Right atrium auricular region (tissue), 2 donors: ENCODE results near the gene PTPRD. TPM values are rescaled to one million over a fixed set of nuclear protein-coding genes. Genes with fewer than 3 reads are reported as not detected.

ENCODE experiments used
- DNase-seq: peaks from one replicate; pipeline ENCODE4 v3.0.0-alpha.2; 2019; ENCODE audit warnings: low spot score
- H3K27ac ChIP-seq, 2 donors: fragments of 200-600 bp; sonication (generic); 1 replicate in 1 of 2; 2 replicates in 1 of 2; pipeline ENCODE4 v1.5.1; 2016 to 2019
- H3K27me3 ChIP-seq, 2 donors: fragments of 200-600 bp; sonication (generic); one replicate each; pipeline versions ENCODE4 v1.5.1 to v1.6.0; 2017 to 2019
- H3K36me3 ChIP-seq: fragments of 200-600 bp; sonication (generic); one replicate; pipeline ENCODE4 v1.5.1; 2016
- H3K4me1 ChIP-seq, 2 donors: fragments of 200-600 bp; sonication (generic); one replicate each; pipeline versions ENCODE4 v1.5.1 to v1.6.0; 2017 to 2019
- H3K4me3 ChIP-seq, 2 donors: fragments of 200-600 bp; sonication (generic); 1 replicate in 1 of 2; 2 replicates in 1 of 2; pipeline ENCODE4 v1.5.1; 2017 to 2019; ENCODE audit warnings: mild to moderate bottlenecking in 1 of 2, moderate library complexity in 1 of 2
- H3K9me3 ChIP-seq, 2 donors: fragments of 200-600 bp; sonication (generic); one replicate each; pipeline ENCODE4 v1.5.1; 2019
- total RNA-seq, 2 donors: library from RNA; depleted of rRNA; stranded (reverse); fragments of >200 nt; gene quantifications; one replicate each; pipeline ENCODE4 v1.1.0, GENCODE V29; 2016
- TF ChIP-seq, protein P1 (sequence below), 2 donors: fragments of 200-600 bp; sonication (generic); IDR thresholded peaks; one replicate each; pipeline ENCODE4 v1.5.1; 2019; ENCODE audit warnings: antibody characterized with exemption in 2 of 2

Gene PTPRD
- total RNA-seq, 2 donors from 2014 or later: 5.5 to 6.6 TPM

DNA sequence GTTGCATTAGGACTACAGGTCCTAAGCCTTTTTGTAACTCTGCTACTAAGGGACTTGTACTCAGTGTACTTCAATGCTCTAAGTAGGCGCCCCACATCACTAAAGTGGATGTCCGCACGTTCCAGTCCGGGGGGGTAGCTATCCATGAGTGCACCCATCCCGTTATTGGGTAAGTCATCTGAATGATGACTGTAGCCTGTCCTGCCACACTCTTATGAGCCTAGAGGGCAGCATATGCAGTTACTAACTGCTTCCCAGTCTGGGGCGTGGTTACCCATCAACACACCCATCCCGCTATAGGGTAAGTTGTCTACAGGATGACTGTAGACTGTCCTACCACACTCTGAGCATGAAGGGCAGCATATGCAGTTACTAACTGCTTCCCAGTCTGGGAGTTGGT, 1053.9 kb downstream of the PTPRD start:
- Histone ChIP-seq H3K36me3 (no peaks in the 10 kb centered on the region), H3K27ac (no peak overlapping the region), H3K4me3 (no peak overlapping the region), H3K9me3 (no peaks in the 10 kb centered on the region), H3K4me1 (no peaks in the 10 kb centered on the region), H3K27me3 (no peaks in the 10 kb centered on the region)
- no peak for DNase-seq
- TF ChIP-seq, protein P1, sequence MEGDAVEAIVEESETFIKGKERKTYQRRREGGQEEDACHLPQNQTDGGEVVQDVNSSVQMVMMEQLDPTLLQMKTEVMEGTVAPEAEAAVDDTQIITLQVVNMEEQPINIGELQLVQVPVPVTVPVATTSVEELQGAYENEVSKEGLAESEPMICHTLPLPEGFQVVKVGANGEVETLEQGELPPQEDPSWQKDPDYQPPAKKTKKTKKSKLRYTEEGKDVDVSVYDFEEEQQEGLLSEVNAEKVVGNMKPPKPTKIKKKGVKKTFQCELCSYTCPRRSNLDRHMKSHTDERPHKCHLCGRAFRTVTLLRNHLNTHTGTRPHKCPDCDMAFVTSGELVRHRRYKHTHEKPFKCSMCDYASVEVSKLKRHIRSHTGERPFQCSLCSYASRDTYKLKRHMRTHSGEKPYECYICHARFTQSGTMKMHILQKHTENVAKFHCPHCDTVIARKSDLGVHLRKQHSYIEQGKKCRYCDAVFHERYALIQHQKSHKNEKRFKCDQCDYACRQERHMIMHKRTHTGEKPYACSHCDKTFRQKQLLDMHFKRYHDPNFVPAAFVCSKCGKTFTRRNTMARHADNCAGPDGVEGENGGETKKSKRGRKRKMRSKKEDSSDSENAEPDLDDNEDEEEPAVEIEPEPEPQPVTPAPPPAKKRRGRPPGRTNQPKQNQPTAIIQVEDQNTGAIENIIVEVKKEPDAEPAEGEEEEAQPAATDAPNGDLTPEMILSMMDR (IDR thresholded peaks at IDR 0.05): no peak

DNA sequence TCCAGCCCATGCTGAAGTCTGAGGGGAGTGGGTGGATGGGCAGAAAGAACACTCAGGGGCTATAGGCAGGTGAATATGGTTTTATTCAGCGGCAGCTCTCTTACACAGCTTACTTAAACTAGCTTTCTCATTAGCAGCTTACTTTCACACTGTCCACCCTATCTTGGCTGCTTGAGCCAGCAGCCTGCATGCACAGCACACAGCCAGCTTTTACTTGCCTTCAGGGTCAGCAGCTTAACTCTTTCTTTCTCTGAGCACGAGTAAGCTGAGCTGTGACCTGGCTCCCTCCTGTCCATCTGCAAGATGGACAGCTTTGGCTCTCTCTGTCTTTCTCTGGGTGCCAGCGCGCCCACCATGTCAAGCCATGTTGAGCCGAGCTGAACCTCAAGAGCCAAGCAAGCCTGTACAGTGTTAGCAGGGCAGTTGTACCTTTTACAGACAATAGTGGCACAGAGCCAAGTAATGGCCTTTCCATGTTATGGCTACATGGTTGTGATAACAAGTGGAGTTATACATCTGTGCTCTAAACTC, 1054.9 kb downstream of the PTPRD start:
- H3K4me3 ChIP-seq: no peak overlapping the region
- H3K4me1 ChIP-seq: no peaks in the 10 kb centered on the region
- H3K27ac ChIP-seq: no peak overlapping the region
- H3K27me3 ChIP-seq: no peaks in the 10 kb centered on the region
- no peaks in the 10 kb centered on the region for H3K9me3 ChIP-seq
- TF ChIP-seq, protein P1 (IDR thresholded peaks at IDR 0.05): no peak
- no peaks in the 10 kb centered on the region for H3K36me3 ChIP-seq
- DNase-seq: no peak

DNA sequence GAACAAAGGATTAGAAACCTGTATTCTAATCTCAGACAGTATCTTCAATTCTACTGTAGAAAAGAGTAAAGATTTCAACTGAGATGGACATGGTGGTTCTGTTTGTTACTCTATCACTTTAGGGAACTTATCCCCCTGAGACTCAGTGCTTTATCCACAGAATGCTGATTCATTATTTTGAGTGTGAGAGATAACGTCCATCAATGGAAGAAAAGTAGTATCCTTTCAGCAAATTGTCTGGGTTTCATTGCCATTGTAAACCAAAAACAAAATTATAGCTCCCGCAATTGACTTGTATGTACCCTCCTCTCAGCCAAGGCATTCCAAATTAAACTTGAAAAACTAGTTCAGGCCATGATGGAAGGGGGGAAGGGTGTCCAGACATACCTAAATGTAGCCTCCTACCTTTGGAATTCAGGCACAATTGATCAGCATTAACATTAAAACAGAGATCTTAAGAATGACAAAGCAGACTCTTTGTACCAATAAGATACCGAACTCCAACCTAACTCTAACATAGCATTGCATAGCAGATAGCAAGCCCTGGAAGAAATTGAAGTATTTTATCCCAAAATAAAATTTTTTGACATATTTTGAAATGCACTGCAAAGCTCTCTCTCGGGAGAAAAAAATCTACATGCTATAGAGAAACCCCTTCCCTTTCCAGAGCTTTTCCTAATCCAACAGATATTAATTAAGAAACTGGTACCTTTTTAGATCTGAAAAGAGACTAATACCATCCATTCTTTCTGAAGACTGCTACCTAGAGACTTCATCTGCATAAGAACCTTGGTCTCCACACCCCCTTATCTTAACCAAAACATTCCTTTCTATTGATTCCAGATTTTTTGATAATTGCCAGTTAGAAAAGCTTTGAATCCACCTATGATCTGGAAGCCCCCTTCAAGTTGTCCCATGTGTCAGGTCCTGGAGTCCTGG, 1055.7 kb downstream of the PTPRD start:
- H3K36me3 ChIP-seq: no peaks in the 10 kb centered on the region
- TF ChIP-seq, protein P1 (IDR thresholded peaks at IDR 0.05): no peak
- no peak overlapping the region for H3K4me3 ChIP-seq

DNA sequence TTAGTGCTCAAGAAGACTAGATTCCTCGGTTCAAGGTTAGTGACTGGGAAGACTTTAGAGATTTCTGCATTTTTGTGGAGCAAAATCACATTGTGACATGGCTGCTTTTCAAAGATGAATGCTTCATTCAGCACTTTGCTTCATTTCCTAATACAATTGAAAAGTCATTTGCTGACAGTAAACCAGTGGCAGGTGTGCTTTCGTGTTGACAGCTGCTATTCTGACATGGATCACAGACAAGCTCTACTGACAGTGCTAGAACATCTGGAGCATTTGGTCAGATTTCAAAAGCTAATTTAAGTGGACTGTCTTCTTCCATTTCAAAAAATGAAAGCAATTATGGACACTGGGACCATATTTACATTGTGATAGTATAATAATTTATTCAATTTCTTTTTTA, 1060.1 kb downstream of the PTPRD start:
- Histone ChIP-seq H3K27ac (no peak overlapping the region), H3K9me3 (no peaks in the 10 kb centered on the region), H3K4me1 (no peaks in the 10 kb centered on the region), H3K36me3 (no peaks in the 10 kb centered on the region), H3K4me3 (no peak overlapping the region), H3K27me3 (no peaks in the 10 kb centered on the region)
- no peak for DNase-seq
- TF ChIP-seq, protein P1 (IDR thresholded peaks at IDR 0.05): no peak

More for the DNA sequence above, 1055.7 kb downstream of the PTPRD start:
- H3K9me3 ChIP-seq: no peaks in the 10 kb centered on the region
- H3K27ac ChIP-seq: no peak overlapping the region
- H3K4me1 ChIP-seq: no peaks in the 10 kb centered on the region
- DNase-seq: no peak
- H3K27me3 ChIP-seq: no peaks in the 10 kb centered on the region

DNA sequence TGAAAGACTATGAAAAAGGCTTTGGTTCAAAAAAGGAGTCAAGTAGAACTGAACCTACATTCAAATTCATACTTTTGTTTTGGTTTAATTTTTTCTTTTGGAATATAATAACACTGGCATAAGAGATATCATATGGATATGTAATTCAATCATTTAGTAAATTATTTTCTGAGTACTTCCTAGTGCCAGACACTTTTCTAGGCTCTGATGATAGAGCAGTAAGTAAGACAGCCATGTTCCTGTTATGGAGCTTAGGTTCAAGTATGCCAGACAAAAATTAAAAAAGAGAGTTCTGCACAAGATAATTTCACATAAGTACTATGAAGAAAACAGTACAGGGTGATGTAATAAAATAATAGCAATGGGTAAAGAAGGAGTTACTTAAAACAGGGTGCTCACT, 1074.0 kb downstream of the PTPRD start:
- H3K27me3 ChIP-seq: no peaks in the 10 kb centered on the region

More for the DNA sequence above, 1074.0 kb downstream of the PTPRD start:
- H3K36me3 ChIP-seq: no peaks in the 10 kb centered on the region
- DNase-seq: no peak
- no peaks in the 10 kb centered on the region for H3K9me3 ChIP-seq
- TF ChIP-seq, protein P1 (IDR thresholded peaks at IDR 0.05): no peak
- no peak overlapping the region for H3K27ac ChIP-seq
- no peak overlapping the region for H3K4me3 ChIP-seq
- no peaks in the 10 kb centered on the region for H3K4me1 ChIP-seq
